Measurements from ENCODE around the gene ARHGEF35. TPM values are rescaled to one million over a fixed set of nuclear protein-coding genes. Genes with fewer than 3 reads are reported as not detected.
"Not testable (repeated sequence)": the region's sequence is repeated elsewhere in the genome, so short reads cannot be mapped to it uniquely, and the experiment has no call there.

Gene ARHGEF35
- total and polyA plus RNA-seq, 2 donors = 2.9 to 6.5 TPM

DNA sequence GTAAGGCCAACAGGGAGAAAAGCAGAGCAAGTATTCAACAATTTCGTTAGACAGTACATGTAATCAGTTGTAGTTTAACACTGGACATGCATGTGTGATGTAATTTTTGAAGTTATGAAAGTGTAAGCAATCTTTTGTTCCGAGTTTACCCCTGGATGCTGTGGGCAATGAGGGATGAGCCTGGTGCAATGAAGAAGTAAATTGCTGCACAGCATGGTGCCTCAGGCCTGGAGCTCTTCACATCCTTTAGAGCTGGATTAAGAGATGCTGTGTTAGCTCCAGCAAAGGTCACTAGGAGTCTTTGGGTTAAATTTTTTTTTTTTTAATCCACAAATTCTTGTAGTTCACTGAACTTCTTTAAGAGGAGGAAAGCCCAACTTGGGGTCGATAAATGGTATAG lies 7.5 kb upstream of the ARHGEF35 start:
- H3K27ac ChIP-seq (ENCODE audit: low read depth); H3K36me3 ChIP-seq (ENCODE audit: insufficient read depth); H3K4me3 ChIP-seq (ENCODE audit: low read depth, low read length); DNase-seq (ENCODE audit: extremely low spot score); H3K4me1 ChIP-seq (ENCODE audit: insufficient read depth): not testable (repeated sequence)
- no CpG with 5 or more reads among the region's 3 CpGs for WGBS

DNA sequence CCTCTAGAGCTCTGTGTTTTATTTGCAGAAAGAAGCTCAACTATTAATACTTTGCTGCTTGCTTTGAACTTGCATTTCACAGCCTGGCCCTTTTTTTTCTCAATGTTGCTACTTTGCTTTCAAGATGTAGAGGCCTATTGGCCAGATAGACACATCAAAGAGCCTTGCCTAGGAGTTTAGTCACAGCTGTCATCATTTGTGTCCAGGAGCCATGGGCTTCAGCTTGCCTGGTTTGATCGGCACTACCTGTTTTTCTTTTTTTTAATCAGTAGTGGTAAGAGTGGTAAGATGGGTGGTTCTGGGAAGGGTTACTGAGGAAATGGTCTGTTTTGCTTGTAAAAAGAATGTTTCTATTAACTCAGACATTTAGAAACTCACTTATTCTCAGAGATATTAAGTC lies 6.3 kb upstream of the ARHGEF35 start:
- not testable (repeated sequence) for H3K36me3 ChIP-seq (ENCODE audit: insufficient read depth); H3K4me3 ChIP-seq (ENCODE audit: low read depth, low read length); H3K27ac ChIP-seq (ENCODE audit: low read depth); DNase-seq (ENCODE audit: extremely low spot score); H3K4me1 ChIP-seq (ENCODE audit: insufficient read depth)
- no CpG with 5 or more reads among the region's 1 CpG for WGBS

DNA sequence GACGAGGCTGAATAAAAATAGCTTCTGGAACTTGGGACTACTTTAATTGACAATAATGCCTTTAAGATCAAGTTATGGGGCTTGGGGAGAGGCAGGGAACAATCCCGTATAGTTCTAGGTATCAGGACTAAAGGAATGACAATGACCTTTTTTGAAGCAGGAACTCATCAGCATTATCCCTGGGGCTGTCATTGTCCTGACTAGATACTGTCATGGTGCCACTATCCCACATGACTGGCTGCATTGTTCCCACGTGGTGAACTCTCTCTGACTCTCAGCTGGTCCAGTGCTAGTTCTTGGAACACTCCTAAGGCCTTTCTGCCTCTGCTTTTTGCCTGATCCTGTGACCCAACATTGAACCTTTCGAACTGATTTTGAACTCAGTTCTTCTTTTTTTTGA lies 3.3 kb upstream of the ARHGEF35 start:
- not testable (repeated sequence) for H3K4me3 ChIP-seq (ENCODE audit: low read depth, low read length)
- 83% methylated on average over 3 of the region's 4 CpGs for WGBS

DNA sequence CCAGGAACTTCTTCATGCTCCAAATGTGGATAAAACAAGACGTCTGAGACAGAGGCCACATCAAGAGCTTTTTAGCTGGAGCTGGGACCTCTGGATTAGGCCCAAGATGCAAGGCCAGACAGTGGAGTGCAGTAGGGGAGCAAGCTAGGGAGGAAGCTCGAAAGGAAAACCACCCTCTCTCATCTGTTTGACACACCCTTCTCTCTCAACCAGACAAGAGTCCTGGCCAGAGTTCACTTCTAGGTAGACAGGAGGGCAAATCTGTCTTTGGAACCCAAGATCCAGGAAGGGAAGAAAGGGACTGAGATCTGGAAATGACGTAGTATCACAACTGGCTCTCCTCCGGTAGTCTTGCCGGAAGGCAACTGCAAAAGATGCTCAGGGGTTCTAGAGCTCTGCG lies 1.2 kb downstream of the ARHGEF35 start:
- not testable (repeated sequence) for H3K36me3 ChIP-seq (ENCODE audit: insufficient read depth); DNase-seq (ENCODE audit: extremely low spot score); H3K27ac ChIP-seq (ENCODE audit: low read depth); H3K4me1 ChIP-seq (ENCODE audit: insufficient read depth); H3K4me3 ChIP-seq (ENCODE audit: low read depth, low read length)
- no CpG with 5 or more reads among the region's 6 CpGs for WGBS

More for the DNA sequence above, 3.3 kb upstream of the ARHGEF35 start:
- not testable (repeated sequence) for H3K27ac ChIP-seq (ENCODE audit: low read depth); DNase-seq (ENCODE audit: extremely low spot score); H3K36me3 ChIP-seq (ENCODE audit: insufficient read depth); H3K4me1 ChIP-seq (ENCODE audit: insufficient read depth)

DNA sequence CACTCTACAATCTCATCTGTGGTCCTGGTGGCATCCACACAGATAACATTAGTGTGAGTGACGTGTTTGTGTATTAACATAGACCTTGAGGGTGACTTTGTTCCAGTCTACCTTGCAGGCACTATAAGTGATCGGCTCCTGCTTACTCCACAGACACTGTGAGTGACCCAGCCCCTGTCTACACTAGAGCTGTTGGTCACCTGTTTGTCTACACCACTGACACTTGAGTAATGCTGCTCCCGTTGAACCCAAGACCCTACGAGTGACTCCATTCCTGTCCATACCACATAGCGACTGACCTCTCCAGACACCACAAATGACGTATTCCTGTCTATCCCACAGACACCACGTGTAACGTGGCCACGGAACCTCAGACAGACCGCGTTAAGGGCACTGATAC lies 1.9 kb downstream of the ARHGEF35 start:
- H3K4me1 ChIP-seq (ENCODE audit: insufficient read depth); DNase-seq (ENCODE audit: extremely low spot score); H3K27ac ChIP-seq (ENCODE audit: low read depth); H3K36me3 ChIP-seq (ENCODE audit: insufficient read depth); H3K4me3 ChIP-seq (ENCODE audit: low read depth, low read length): not testable (repeated sequence)
- WGBS = no CpG with 5 or more reads among the region's 11 CpGs

DNA sequence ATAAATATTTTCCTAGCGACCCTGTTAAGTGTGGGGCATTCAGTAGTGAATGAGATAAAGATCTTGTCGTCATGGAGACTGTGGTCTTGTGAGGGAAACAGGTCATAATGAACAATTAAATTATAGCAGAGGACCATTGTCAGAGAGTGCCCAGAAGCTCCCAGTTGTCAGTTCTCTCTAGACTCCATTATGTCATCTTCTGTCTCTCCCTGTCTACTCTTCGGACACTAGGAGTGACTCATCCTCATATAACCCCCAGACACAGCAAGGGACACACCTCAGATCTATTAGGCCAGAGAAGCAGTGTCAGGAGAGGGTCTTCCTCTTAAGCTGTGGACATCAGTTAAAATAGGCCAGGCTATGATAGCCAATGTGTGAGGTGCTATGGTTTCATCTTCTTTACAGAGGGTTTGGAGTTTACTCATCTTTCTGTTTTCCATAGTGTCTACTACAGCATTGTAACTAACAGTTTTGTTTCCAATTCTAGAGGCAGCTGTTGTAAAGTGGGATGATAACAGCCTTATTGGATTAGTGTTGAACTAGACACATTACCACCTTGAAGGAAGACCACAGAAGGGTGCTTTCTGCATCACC lies 7.0 kb downstream of the ARHGEF35 start:
- DNase-seq (ENCODE audit: extremely low spot score); H3K4me3 ChIP-seq (ENCODE audit: low read depth, low read length); H3K4me1 ChIP-seq (ENCODE audit: insufficient read depth); H3K36me3 ChIP-seq (ENCODE audit: insufficient read depth); H3K27ac ChIP-seq (ENCODE audit: low read depth): not testable (repeated sequence)
- WGBS = no CpG with 5 or more reads among the region's 3 CpGs

DNA sequence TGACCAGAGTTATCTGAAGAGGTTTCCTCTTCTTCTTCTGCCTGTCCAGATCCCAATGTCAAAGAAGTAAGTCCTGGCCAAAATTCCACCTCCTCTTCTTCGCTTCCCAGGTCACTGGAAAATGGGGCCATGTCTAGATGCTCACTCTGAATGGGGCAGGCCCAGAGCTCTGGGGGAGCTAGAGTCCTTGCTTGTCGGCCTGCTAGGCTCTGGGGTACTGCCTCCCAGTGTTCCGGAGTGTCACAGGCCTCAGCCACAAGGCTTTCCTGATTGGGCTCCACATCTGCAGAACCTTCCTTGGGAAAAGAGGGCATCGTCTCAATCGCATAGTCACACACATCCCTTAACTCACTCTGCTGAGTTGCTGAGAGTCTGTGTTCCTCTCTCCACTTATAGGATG lies 7.8 kb downstream of the ARHGEF35 start:
- WGBS = no CpG with 5 or more reads among the region's 5 CpGs
- H3K36me3 ChIP-seq (ENCODE audit: insufficient read depth); DNase-seq (ENCODE audit: extremely low spot score); H3K4me1 ChIP-seq (ENCODE audit: insufficient read depth); H3K27ac ChIP-seq (ENCODE audit: low read depth); H3K4me3 ChIP-seq (ENCODE audit: low read depth, low read length): not testable (repeated sequence)

DNA sequence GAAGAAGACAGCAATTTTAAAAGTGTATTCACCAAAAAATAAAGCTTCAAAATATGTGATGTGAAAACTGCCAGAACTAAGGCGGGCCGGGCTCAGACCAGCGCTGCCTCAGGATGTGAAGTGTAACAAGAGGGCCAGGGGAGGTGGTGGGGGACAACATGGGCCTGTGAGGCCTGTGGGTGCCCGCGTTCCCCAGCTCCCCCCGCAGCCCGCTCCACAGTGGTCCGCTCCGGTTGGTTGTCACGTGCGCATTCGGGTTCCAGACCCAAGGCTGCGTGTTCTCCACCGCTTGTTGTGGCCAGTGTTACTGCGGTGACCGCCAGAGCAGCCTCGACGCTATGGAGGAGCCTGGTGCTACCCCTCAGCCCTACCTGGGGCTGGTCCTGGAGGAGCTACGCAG lies 12.5 kb downstream of the ARHGEF35 start, which contains the start of gene CTAGE4:
TSS of gene CTAGE4 (plus strand) at position 301 of the 400 bp plus-strand sequence. CDS start at position 339, 38 bp downstream.
- H3K4me1 ChIP-seq (ENCODE audit: insufficient read depth); DNase-seq (ENCODE audit: extremely low spot score); H3K4me3 ChIP-seq (ENCODE audit: low read depth, low read length); H3K27ac ChIP-seq (ENCODE audit: low read depth); H3K36me3 ChIP-seq (ENCODE audit: insufficient read depth): not testable (repeated sequence)
- no CpG with 5 or more reads among the region's 19 CpGs for WGBS

DNA sequence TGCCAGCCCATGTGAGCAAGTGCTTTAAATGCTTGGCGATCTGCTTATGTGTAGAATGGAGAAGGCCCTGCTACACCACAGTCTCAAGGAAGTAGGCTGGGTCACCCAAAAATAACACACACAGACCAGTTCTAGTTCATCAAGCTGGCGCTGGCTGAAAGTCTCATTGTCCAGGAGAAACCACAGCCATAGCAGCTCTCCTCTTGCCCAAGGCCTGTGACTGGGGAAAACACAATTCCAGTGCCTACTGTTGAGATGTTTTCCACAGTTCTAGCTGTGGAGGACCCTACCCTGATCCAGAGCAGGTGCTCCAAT lies 16.5 kb downstream of the ARHGEF35 start:
- not testable (repeated sequence) for H3K27ac ChIP-seq (ENCODE audit: low read depth); DNase-seq (ENCODE audit: extremely low spot score)
- WGBS = 96% methylated on average over 1 of the region's 2 CpGs

DNA sequence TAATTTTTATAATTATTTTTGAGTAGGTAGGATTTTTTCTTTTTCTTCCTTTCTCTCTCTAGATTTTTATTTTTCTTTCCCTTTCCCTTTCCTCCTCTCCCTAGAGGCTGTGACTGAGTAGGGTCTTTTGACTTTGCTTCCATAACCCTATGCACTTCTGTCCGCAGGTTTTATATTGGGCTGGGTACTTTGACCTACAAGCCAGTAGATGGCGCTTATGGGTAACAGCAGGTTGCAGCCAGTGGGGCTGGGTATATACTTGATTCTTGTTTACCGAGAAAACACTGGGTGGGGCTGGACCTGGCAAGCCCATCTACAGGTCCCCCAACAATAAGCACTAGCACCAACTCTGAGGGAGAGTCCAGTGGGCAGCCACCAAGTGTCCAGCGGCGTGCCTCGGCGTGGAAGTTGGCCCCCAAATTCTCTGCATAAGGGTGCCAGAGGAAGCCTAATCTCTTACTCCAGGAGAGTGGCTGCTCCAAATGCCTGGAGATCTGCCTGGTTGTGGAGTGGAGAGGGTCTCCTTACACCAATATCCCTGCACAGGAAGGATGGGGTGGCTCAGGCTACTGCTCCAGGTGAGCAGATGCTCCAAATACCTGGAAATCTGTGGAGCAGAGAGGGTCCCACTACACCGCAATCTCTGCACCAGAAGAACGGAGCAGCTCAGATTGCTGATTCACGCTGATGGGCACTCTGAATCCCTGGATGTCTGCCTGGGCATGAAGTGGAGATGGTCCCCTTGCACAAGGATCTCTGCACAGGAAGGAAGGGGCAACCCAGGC lies 17.1 kb downstream of the ARHGEF35 start:
- H3K4me3 ChIP-seq (ENCODE audit: low read depth, low read length); DNase-seq (ENCODE audit: extremely low spot score); H3K4me1 ChIP-seq (ENCODE audit: insufficient read depth); H3K27ac ChIP-seq (ENCODE audit: low read depth); H3K36me3 ChIP-seq (ENCODE audit: insufficient read depth): not testable (repeated sequence)
- WGBS = 52% methylated on average over 10 of the region's 10 CpGs

More for the DNA sequence above, 16.5 kb downstream of the ARHGEF35 start:
- not testable (repeated sequence) for H3K4me3 ChIP-seq (ENCODE audit: low read depth, low read length); H3K36me3 ChIP-seq (ENCODE audit: insufficient read depth); H3K4me1 ChIP-seq (ENCODE audit: insufficient read depth)

DNA sequence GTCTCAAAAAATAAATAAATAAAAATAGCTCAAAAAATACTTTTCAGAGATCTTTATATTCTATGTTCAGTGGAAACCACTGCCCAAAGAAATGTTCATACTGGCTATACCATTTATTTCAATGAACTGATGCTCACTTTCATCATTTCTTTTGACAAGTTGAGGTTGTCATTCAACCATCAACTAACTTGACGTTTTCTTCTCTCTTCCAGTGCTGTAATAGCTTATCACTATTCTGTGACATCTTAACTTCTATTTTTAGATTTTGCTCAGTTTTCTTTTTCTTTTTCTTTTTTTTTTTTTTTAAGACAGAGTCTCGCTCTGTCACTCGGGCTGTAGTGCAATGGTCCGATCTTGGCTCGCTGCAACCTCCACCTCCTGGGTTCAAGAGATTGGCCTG lies 21.0 kb downstream of the ARHGEF35 start:
- no peaks in the 10 kb centered on the region for H3K36me3 ChIP-seq (ENCODE audit: insufficient read depth)

DNA sequence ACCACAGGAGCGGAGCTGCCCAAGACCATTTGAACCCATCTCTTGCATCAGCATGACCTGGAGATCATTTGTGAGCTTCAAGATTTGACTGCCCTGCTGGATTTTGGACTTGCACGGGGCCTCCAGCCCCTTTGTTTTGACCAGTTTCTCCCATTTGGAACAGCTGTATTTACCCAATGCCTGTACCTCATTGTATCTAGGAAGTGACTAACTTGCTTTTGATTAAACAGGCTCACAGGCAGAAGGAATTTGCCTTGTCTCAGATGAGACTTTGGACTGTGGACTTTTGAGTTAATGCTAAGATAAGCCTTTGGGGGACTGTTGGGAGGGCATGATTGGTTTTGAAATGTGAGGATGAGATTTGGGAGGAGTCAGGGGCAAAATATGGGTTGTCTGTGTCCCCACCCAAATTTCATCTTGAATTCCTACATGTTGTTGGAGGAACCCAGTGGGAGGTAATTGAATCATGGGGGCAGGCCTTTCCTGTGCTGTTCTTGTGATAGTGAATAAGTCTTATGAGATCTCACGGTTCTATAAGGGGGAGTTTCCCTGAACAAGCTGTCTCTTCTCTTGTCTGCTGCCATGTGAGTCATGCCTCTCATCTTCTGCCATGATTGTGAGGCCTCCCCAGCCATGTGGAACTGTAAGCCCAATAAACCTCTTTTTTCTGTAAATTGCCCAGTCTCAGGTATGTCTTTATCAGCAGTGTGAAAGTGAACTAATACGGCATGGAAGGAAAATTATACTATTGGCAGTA lies 23.9 kb downstream of the ARHGEF35 start:
- DNase-seq (ENCODE audit: extremely low spot score); H3K36me3 ChIP-seq (ENCODE audit: insufficient read depth); H3K27ac ChIP-seq (ENCODE audit: low read depth); H3K4me1 ChIP-seq (ENCODE audit: insufficient read depth); H3K4me3 ChIP-seq (ENCODE audit: low read depth, low read length): not testable (repeated sequence)
- WGBS = 76% methylated on average over 4 of the region's 4 CpGs

More for the DNA sequence above, 21.0 kb downstream of the ARHGEF35 start:
- 90% methylated on average over 5 of the region's 5 CpGs for WGBS
- Histone ChIP-seq H3K4me3 (ENCODE audit: low read depth, low read length) (no peak overlapping the region), H3K27ac (ENCODE audit: low read depth) (no peak overlapping the region), H3K4me1 (ENCODE audit: insufficient read depth) (no peaks in the 10 kb centered on the region)
- no peak for DNase-seq (ENCODE audit: extremely low spot score)

DNA sequence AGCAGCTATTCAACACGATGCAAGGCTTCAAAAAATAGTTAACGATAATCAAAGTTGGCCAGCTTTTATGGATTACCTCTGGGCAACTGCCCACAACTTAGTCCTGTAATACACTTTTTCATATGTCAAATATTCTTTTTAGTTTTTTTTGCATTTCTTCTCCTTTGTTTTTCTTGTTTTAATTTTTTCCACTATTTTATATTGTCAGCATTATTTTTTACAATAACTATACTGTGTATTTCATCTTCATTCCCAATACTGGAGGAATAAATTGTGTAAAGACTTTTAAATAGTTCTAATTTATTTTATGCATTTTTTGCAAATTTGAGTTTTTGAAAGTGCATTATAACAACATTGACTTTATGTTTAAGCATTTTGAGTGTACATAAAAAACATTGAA lies 30.8 kb downstream of the ARHGEF35 start:
- WGBS = 76% methylated on average over 2 of the region's 2 CpGs
- H3K36me3 ChIP-seq (ENCODE audit: insufficient read depth) = no peaks in the 10 kb centered on the region
- no peak overlapping the region for H3K27ac ChIP-seq (ENCODE audit: low read depth)
- DNase-seq (ENCODE audit: extremely low spot score) = no peak
- H3K4me1 ChIP-seq (ENCODE audit: insufficient read depth) = no peaks in the 10 kb centered on the region
- no peak overlapping the region for H3K4me3 ChIP-seq (ENCODE audit: low read depth, low read length)

DNA sequence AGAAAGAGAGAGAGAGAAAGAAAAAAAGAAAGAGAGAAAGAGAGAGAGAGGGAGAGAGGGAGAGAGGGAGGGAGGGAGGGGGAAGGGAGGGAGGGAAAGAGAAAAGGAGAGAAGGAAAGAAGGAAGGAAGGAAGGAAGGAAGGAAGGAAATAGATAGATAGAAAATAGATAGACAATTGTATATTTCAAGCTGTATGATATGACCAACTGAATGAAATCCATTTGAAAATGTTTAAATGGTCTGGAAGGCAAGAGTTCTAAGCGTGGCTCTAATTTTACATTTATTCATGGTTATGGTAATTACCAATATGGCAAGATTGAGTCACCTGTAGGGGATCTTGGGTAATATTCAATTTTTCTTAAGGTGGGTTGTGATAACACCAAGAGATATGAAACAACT lies 36.8 kb downstream of the ARHGEF35 start:
- no peak for DNase-seq (ENCODE audit: extremely low spot score)
- Histone ChIP-seq H3K4me3 (ENCODE audit: low read depth, low read length) (no peak overlapping the region), H3K36me3 (ENCODE audit: insufficient read depth) (no peaks in the 10 kb centered on the region), H3K4me1 (ENCODE audit: insufficient read depth) (no peaks in the 10 kb centered on the region), H3K27ac (ENCODE audit: low read depth) (no peak overlapping the region)
- 93% methylated on average over 1 of the region's 1 CpG for WGBS

All from urinary bladder (tissue), 4 donors.